SJSA1 (cell line): ENCODE results near the gene TOR1A. TPM values are rescaled to one million over a fixed set of nuclear protein-coding genes. Genes with fewer than 3 reads are reported as not detected.
"Not testable (repeated sequence)": the region's sequence is repeated elsewhere in the genome, so short reads cannot be mapped to it uniquely, and the experiment has no call there.

Experiments
- DNase-seq, 2 experiments: peaks; one replicate each; pipeline ENCODE4 v3.0.0-alpha.2; 2015 to 2020; ENCODE audit warnings: low spot score in 2 of 2, low read depth in 1 of 2
- H3K27ac ChIP-seq: fragments of 250-450 bp; sonication (Bioruptor Pico); 2 replicates; pipeline ENCODE4 v1.5.1; 2020; ENCODE audit warnings: mild to moderate bottlenecking, moderate library complexity
- H3K27me3 ChIP-seq: fragments of 250-450 bp; sonication (Bioruptor Pico); replicated peaks from 2 replicates; pipeline ENCODE4 v1.5.1; 2020; ENCODE audit warnings: mild to moderate bottlenecking, moderate library complexity
- H3K36me3 ChIP-seq: fragments of 250-450 bp; sonication (Bioruptor Pico); 2 replicates; pipeline ENCODE4 v1.5.1; 2020; ENCODE audit warnings: mild to moderate bottlenecking
- H3K4me1 ChIP-seq: fragments of 250-450 bp; sonication (Bioruptor Pico); replicated peaks from 2 replicates; pipeline ENCODE4 v1.6.1; 2021; ENCODE audit warnings: mild to moderate bottlenecking
- H3K4me3 ChIP-seq: fragments of 250-450 bp; sonication (Bioruptor Pico); 2 replicates; pipeline ENCODE4 v1.5.1; 2020; ENCODE audit warnings: mild to moderate bottlenecking
- H3K9me3 ChIP-seq: fragments of 250-450 bp; sonication (Bioruptor Pico); replicated peaks from 2 replicates; pipeline ENCODE4 v1.5.1; 2020; ENCODE audit warnings: mild to moderate bottlenecking
- total RNA-seq: library from RNA; depleted of rRNA; stranded (reverse); fragments of >200 nt; shearing (Covaris generic); gene quantifications from 2 replicates; pipeline ENCODE4 v1.2.3, GENCODE V29; 2014

The TOR1A gene
- total RNA-seq, 1 experiment from 2014 or later: 42.8 TPM

GRCh38 chr9:129801504-129801903 is 22.4 kb downstream of the TOR1A start:
- Histone ChIP-seq H3K36me3 (peaks cover 11% of the 10 kb centered on the region), H3K4me1 (peaks cover 8% of the 10 kb centered on the region; the same call in 1 of the 2 replicates), H3K27ac (no peak overlapping the region), H3K4me3 (no peak overlapping the region), H3K27me3 (no peaks in the 10 kb centered on the region), H3K9me3 (no peaks in the 10 kb centered on the region)
- no peak for DNase-seq

GRCh38 chr9:129798973-129799372 is 25.0 kb downstream of the TOR1A start:
- Histone ChIP-seq H3K27ac (no peak overlapping the region), H3K9me3 (no peaks in the 10 kb centered on the region), H3K4me3 (no peak overlapping the region), H3K36me3 (peaks cover 3% of the 10 kb centered on the region; the same call in 1 of the 2 replicates), H3K4me1 (peaks cover 5% of the 10 kb centered on the region; the same call in 1 of the 2 replicates), H3K27me3 (0 out of 2 replicates have a peak, but pooled peaks cover 3% of the 10 kb centered on the region)
- no peak for DNase-seq

- H3K27ac ChIP-seq, H3K36me3 ChIP-seq, DNase-seq: not testable (repeated sequence)
Observed at GRCh38 chr9:129796029-129796428, 27.9 kb downstream of the TOR1A start.

DNA sequence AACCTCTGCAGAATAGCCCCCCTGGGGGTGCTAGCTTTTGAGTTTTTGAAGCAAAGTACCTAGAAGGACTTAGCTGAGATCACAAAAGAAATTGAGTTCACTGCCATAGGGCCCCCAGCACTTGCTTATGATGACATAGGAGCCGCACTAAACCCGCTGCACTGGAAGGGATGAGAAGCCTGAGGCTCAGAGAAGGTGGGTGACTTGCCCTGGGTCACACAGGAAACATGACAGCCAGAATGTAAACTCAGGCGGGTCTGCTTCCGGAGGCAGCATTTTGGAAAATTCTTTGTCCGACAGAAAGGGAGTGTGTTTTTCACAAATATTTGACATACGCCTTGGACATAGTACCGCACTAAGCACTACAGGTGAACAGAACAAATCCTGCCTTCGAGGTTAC is 29.4 kb downstream of the TOR1A start:
- no peaks in the 10 kb centered on the region for H3K9me3 ChIP-seq
- no peaks in the 10 kb centered on the region for H3K4me1 ChIP-seq
- H3K27me3 ChIP-seq: 0 out of 2 replicates have a peak, but pooled peaks cover 3% of the 10 kb centered on the region
- no peaks in the 10 kb centered on the region for H3K36me3 ChIP-seq
- no peak for DNase-seq
- no peak overlapping the region for H3K27ac ChIP-seq
- H3K4me3 ChIP-seq: no peak overlapping the region

More at GRCh38 chr9:129796029-129796428, 27.9 kb downstream of the TOR1A start:
- not testable (repeated sequence) for H3K4me1 ChIP-seq, H3K27me3 ChIP-seq, H3K9me3 ChIP-seq, H3K4me3 ChIP-seq

GRCh38 chr9:129786481-129786880 is 37.5 kb downstream of the TOR1A start:
- no peak overlapping the region for H3K4me3 ChIP-seq
- H3K9me3 ChIP-seq: no peaks in the 10 kb centered on the region
- H3K27me3 ChIP-seq: no peaks in the 10 kb centered on the region
- no peaks in the 10 kb centered on the region for H3K36me3 ChIP-seq
- no peak overlapping the region for H3K27ac ChIP-seq
- peaks cover 8% of the 10 kb centered on the region for H3K4me1 ChIP-seq
- DNase-seq: no peak

- DNase-seq: no peak
- Histone ChIP-seq H3K4me1 (peaks cover 8% of the 10 kb centered on the region), H3K4me3 (no peak overlapping the region), H3K27me3 (no peaks in the 10 kb centered on the region), H3K9me3 (no peaks in the 10 kb centered on the region), H3K36me3 (no peaks in the 10 kb centered on the region), H3K27ac (no peak overlapping the region)
Observed at GRCh38 chr9:129785866-129786265, 38.1 kb downstream of the TOR1A start.

DNA sequence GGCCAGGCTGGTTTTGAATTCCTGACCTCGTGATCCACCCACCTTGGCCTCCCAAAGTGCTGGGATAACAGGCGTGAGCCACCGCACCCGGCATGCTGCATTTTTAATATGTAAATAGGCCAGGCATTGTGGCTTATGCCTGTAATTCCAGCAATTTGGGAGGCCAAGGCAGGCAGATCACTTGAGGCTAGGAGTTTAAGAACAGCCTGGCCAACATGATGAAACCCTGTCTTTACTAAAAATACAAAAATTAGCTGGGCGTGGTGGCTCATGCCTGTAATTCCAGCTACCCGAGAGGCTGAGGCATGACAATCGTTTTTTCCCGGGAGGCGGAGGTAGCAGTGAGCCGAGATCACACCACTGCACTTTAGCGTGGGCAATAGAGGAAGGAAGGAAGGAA is 39.0 kb downstream of the TOR1A start:
- not testable (repeated sequence) for H3K27me3 ChIP-seq, H3K36me3 ChIP-seq, H3K4me1 ChIP-seq, H3K4me3 ChIP-seq, DNase-seq, H3K27ac ChIP-seq, H3K9me3 ChIP-seq

- Histone ChIP-seq H3K9me3 (no peaks in the 10 kb centered on the region), H3K27ac (no peak overlapping the region), H3K4me3 (no peak overlapping the region), H3K27me3 (no peaks in the 10 kb centered on the region), H3K4me1 (peaks cover 8% of the 10 kb centered on the region), H3K36me3 (no peaks in the 10 kb centered on the region)
- peak; percentile 60 to 75 for DNase-seq
Observed at GRCh38 chr9:129783516-129784361, 40.2 kb downstream of the TOR1A start.

DNA sequence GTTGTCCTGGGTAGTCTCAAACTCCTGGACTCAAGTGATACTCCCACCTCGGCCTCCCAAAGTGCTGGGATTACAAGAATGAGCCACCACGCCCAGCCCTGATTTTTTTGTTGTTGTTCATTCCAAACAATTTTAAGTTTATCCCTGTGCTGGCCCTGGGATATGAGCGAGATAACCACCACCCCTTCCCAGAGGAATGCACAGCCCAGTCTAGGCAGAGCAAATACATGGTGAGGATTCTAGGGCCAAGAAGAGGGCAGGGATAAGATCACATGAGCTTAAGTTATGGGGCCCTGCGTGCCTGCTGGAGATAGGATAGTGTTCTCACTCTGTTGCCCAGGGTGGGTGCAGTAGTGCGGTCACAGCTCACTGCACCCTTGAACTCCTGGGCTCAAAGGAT is 42.0 kb downstream of the TOR1A start:
- Histone ChIP-seq H3K4me1 (peaks cover 19% of the 10 kb centered on the region), H3K9me3 (no peaks in the 10 kb centered on the region), H3K36me3 (no peaks in the 10 kb centered on the region), H3K27ac (no peak overlapping the region), H3K27me3 (no peaks in the 10 kb centered on the region), H3K4me3 (no peak overlapping the region)
- peak; percentile 45 to 55 for DNase-seq

GRCh38 chr9:129781131-129781530 is 42.8 kb downstream of the TOR1A start:
- no peak overlapping the region for H3K27ac ChIP-seq
- no peak overlapping the region for H3K4me3 ChIP-seq
- no peaks in the 10 kb centered on the region for H3K9me3 ChIP-seq
- no peak for DNase-seq
- peaks cover 27% of the 10 kb centered on the region for H3K4me1 ChIP-seq
- H3K27me3 ChIP-seq: no peaks in the 10 kb centered on the region
- H3K36me3 ChIP-seq: no peaks in the 10 kb centered on the region

DNA sequence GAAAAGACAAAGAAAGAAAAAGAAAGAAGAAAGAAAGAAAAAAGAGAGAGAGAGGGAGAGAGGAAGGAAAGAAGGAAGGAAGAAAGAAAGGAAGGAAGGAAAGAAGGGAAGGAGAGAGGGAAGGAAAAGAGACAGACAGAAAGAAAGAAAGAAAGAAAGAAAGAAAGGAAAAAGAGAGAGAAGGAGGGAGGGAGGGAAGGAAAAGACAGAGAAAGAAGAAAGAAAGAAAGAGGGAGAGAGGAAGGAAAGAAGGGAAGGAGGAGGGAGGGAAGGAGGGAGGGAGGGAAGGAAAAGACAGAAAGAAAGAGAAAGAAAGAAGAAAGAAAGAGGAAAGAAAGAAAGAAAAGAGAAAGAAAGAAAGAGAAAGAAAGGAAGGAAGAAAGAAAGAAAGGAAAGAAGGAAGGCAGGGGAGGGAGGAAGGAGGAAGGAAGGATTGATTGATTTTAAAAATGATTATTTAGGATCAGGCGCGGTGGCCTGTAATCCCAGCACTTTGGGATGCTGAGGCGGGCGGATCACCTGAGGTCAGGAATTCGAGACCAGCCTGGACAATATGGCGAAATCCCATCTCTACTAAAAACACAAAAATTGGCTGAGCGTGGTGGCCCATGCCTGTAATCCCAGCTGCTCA is 44.3 kb downstream of the TOR1A start:
- H3K36me3 ChIP-seq: no peaks in the 10 kb centered on the region
- no peak for DNase-seq
- H3K27me3 ChIP-seq: no peaks in the 10 kb centered on the region
- H3K27ac ChIP-seq: no peak overlapping the region
- no peaks in the 10 kb centered on the region for H3K9me3 ChIP-seq
- H3K4me3 ChIP-seq: no peak overlapping the region
- peaks cover 28% of the 10 kb centered on the region for H3K4me1 ChIP-seq

GRCh38 chr9:129778469-129778868 is 45.5 kb downstream of the TOR1A start:
- Histone ChIP-seq H3K27ac (no peak overlapping the region), H3K9me3 (no peaks in the 10 kb centered on the region), H3K4me1 (peaks cover 32% of the 10 kb centered on the region), H3K27me3 (no peaks in the 10 kb centered on the region), H3K4me3 (no peak overlapping the region), H3K36me3 (no peaks in the 10 kb centered on the region)
- DNase-seq: no peak

DNA sequence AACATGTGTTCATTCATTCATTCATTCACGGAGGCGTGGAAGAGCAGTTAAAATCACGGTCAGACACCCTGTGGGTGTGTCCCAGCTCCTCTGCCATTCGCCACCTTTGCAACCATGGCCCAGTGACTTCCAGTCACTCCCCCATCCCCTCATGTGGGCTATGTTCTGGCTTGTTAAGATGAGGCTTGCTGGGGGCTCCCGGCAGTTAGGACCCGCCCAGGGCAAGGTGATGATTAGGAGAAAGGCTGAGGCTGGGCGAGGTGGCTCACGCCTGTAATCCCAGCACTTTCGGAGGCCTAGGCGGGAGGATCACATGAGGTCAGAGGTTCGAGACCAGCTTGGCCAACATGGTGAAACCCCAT is 46.2 kb downstream of the TOR1A start:
- Histone ChIP-seq H3K4me1 (peaks cover 36% of the 10 kb centered on the region), H3K9me3 (no peaks in the 10 kb centered on the region), H3K36me3 (no peaks in the 10 kb centered on the region), H3K4me3 (no peak overlapping the region), H3K27ac (peak overlapping the region; percentile 78), H3K27me3 (no peaks in the 10 kb centered on the region)
- DNase-seq: no peak
